ENCODE measurements around the gene SCUBE1.

SCUBE1 gene

DNA sequence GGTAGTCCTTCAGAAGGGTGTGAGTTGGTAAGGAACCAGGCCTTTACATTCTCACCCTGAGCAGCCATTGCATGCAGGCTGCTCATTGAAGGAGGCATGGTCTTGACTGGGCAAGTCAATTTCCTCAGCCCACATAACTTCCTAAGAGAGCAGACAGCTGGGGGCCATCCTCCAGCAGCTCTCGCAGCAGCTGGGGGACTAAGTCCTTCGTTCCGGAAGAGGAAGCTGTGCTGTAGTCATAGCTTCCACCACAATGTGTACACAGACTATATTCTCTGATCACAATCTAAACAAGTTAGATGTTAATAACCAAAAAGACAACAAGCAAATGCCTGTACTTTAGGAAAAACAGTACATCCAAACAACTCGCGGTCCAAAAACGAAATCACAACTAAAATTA, 38.5 kb upstream of the SCUBE1 start:
- Histone ChIP-seq H3K4me1 (ENCODE audit: control insufficient read depth, insufficient read depth, low read length, unreplicated experiment) (no peaks in the 10 kb centered on the region), H2AFZ (ENCODE audit: low read length, unreplicated experiment) (no peak overlapping the region), H3K27ac (ENCODE audit: low read depth, low read length) (no peak overlapping the region), H3K36me3 (ENCODE audit: insufficient read depth, low read length) (no peaks in the 10 kb centered on the region), H3K27me3 (ENCODE audit: insufficient read depth, low read length) (peaks cover 62% of the 10 kb centered on the region), H3K4me3 (ENCODE audit: low read depth, low read length) (no peak overlapping the region), H3K79me2 (ENCODE audit: control insufficient read depth, insufficient read depth, low read length, unreplicated experiment) (no peaks in the 10 kb centered on the region)

- Histone ChIP-seq H3K79me2 (ENCODE audit: control insufficient read depth, insufficient read depth, low read length, unreplicated experiment) (no peaks in the 10 kb centered on the region), H3K36me3 (ENCODE audit: insufficient read depth, low read length) (no peaks in the 10 kb centered on the region), H3K27me3 (ENCODE audit: insufficient read depth, low read length) (peaks cover 55% of the 10 kb centered on the region), H2AFZ (ENCODE audit: low read length, unreplicated experiment) (no peak overlapping the region), H3K4me1 (ENCODE audit: control insufficient read depth, insufficient read depth, low read length, unreplicated experiment) (no peaks in the 10 kb centered on the region), H3K4me3 (ENCODE audit: low read depth, low read length) (no peak overlapping the region), H3K27ac (ENCODE audit: low read depth, low read length) (no peak overlapping the region)
These were observed 34.9 kb upstream of the SCUBE1 start for GRCh38 chr22:43377896-43378704.

- no peaks in the 10 kb centered on the region for H3K4me1 ChIP-seq (ENCODE audit: control insufficient read depth, insufficient read depth, low read length, unreplicated experiment)
- H2AFZ ChIP-seq (ENCODE audit: low read length, unreplicated experiment): no peak overlapping the region
- H3K27ac ChIP-seq (ENCODE audit: low read depth, low read length): no peak overlapping the region
- H3K27me3 ChIP-seq (ENCODE audit: insufficient read depth, low read length): peaks cover 55% of the 10 kb centered on the region
- H3K36me3 ChIP-seq (ENCODE audit: insufficient read depth, low read length): no peaks in the 10 kb centered on the region
- H3K79me2 ChIP-seq (ENCODE audit: control insufficient read depth, insufficient read depth, low read length, unreplicated experiment): no peaks in the 10 kb centered on the region
- H3K4me3 ChIP-seq (ENCODE audit: low read depth, low read length): no peak overlapping the region
These were observed 34.4 kb upstream of the SCUBE1 start for GRCh38 chr22:43377548-43377895.

DNA sequence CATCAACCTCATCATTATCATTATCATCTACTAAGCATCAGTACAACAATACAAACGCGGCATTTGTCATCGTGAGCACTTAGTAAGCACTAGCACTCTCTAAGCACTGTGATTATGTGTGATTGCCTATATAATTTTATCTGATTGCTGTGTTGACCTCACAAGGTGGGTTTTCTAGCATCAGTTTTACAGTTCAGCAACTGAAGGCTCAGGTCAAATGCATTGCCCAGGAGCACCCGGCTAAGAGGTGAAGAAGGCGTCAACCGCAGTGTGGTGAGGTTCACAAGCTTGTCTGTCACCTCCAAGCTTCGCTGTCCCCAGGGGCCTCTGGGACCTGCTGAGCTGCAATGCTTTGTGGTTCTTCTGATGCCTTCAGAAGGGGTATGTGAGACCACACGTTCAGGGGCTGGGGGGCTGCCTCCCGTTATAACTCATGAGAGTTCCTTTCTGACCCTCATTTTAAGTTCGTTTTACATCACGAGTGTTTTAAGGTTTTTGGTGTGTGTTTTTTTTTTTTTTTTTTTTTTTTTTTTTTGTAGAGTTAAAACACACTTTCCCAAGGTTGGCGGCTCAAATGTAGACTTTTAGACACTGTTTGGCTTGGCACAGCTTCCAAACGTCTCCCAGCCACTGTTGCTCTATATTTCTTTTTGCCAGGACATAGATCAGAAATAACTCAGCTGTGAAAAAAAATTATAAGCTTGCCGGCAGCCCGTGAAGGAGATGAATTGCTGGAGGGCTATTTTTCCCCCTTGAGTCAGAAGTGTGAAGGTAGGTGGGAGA, 33.8 kb upstream of the SCUBE1 start:
- peaks cover 51% of the 10 kb centered on the region for H3K27me3 ChIP-seq (ENCODE audit: insufficient read depth, low read length)
- H3K4me3 ChIP-seq (ENCODE audit: low read depth, low read length): no peak overlapping the region
- no peaks in the 10 kb centered on the region for H3K79me2 ChIP-seq (ENCODE audit: control insufficient read depth, insufficient read depth, low read length, unreplicated experiment)
- H2AFZ ChIP-seq (ENCODE audit: low read length, unreplicated experiment): no peak overlapping the region
- H3K4me1 ChIP-seq (ENCODE audit: control insufficient read depth, insufficient read depth, low read length, unreplicated experiment): no peaks in the 10 kb centered on the region
- H3K36me3 ChIP-seq (ENCODE audit: insufficient read depth, low read length): no peaks in the 10 kb centered on the region
- H3K27ac ChIP-seq (ENCODE audit: low read depth, low read length): no peak overlapping the region

DNA sequence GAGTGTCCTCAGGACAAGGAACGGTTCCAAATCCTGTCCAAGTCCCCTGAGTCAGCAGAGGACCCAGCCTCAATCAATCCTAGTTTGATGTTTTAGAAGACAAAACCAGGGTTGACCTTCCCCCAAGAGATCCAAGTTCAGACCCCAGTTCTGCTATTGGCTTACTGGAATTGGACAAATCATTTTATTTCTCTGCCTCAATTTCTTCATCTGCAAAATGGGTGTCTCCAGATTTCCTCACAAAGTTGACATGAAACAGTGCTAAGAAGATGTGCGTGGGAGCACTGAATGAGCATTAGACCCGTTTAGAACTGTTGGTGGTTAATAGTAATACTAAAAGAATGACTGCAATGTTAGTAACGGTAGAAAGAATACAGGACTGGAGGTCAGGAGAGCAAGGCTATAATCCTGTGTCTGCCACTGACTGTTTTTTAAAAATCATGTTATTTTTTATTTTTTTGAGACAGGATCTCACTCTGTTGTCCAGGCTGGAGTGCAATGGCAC, 32.8 kb upstream of the SCUBE1 start:
- Histone ChIP-seq H3K4me3 (ENCODE audit: low read depth, low read length) (no peak overlapping the region), H3K79me2 (ENCODE audit: control insufficient read depth, insufficient read depth, low read length, unreplicated experiment) (no peaks in the 10 kb centered on the region), H3K27me3 (ENCODE audit: insufficient read depth, low read length) (peaks cover 47% of the 10 kb centered on the region), H3K36me3 (ENCODE audit: insufficient read depth, low read length) (no peaks in the 10 kb centered on the region), H3K4me1 (ENCODE audit: control insufficient read depth, insufficient read depth, low read length, unreplicated experiment) (no peaks in the 10 kb centered on the region), H2AFZ (ENCODE audit: low read length, unreplicated experiment) (no peak overlapping the region), H3K27ac (ENCODE audit: low read depth, low read length) (no peak overlapping the region)

DNA sequence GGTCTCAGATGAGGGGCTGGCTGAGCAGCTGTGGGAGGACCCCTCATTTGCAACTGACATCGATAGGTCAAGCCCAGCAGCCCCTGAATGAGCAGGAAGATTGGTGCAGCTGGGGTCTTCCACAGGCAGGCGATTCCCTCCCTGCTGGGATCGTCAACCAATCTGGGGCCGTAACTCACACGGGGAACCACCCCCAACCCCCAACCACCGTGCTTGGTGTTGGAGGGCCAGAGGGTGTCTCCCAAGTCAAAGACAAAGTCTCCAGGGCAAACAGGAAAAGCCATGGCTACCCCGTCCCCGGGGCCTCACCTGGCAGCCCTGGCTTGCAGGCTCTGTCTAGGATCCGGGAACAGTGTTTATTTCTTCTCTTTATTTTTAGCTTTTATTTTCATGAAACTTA, 26.9 kb upstream of the SCUBE1 start:
- Histone ChIP-seq H3K36me3 (ENCODE audit: insufficient read depth, low read length) (no peaks in the 10 kb centered on the region), H2AFZ (ENCODE audit: low read length, unreplicated experiment) (no peak overlapping the region), H3K79me2 (ENCODE audit: control insufficient read depth, insufficient read depth, low read length, unreplicated experiment) (no peaks in the 10 kb centered on the region), H3K27me3 (ENCODE audit: insufficient read depth, low read length) (peaks cover 39% of the 10 kb centered on the region), H3K4me1 (ENCODE audit: control insufficient read depth, insufficient read depth, low read length, unreplicated experiment) (no peaks in the 10 kb centered on the region), H3K4me3 (ENCODE audit: low read depth, low read length) (no peak overlapping the region), H3K27ac (ENCODE audit: low read depth, low read length) (no peak overlapping the region)

GRCh38 chr22:43365715-43366440, 22.7 kb upstream of the SCUBE1 start:
- H3K4me1 ChIP-seq (ENCODE audit: control insufficient read depth, insufficient read depth, low read length, unreplicated experiment): no peaks in the 10 kb centered on the region
- no peaks in the 10 kb centered on the region for H3K79me2 ChIP-seq (ENCODE audit: control insufficient read depth, insufficient read depth, low read length, unreplicated experiment)
- no peak overlapping the region for H3K27ac ChIP-seq (ENCODE audit: low read depth, low read length)
- H2AFZ ChIP-seq (ENCODE audit: low read length, unreplicated experiment): no peak overlapping the region
- H3K4me3 ChIP-seq (ENCODE audit: low read depth, low read length): no peak overlapping the region
- peaks cover 34% of the 10 kb centered on the region for H3K27me3 ChIP-seq (ENCODE audit: insufficient read depth, low read length)
- no peaks in the 10 kb centered on the region for H3K36me3 ChIP-seq (ENCODE audit: insufficient read depth, low read length)

DNA sequence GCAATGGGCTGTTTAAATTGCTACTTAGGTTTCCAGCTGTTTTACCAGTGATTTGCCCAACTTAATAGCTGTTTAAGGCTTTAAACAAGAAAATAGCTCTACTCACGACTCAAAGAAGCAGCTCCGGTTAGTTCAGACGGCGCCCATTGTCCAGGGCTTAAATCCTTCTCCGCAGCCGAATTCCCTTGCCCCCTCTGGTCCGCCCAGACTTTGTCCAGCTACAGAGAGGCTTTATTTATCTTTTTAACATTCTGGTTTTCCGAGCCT, 20.9 kb upstream of the SCUBE1 start:
- Histone ChIP-seq H3K36me3 (ENCODE audit: insufficient read depth, low read length) (no peaks in the 10 kb centered on the region), H3K27ac (ENCODE audit: low read depth, low read length) (no peak overlapping the region), H3K4me1 (ENCODE audit: control insufficient read depth, insufficient read depth, low read length, unreplicated experiment) (no peaks in the 10 kb centered on the region), H2AFZ (ENCODE audit: low read length, unreplicated experiment) (no peak overlapping the region), H3K4me3 (ENCODE audit: low read depth, low read length) (no peak overlapping the region), H3K27me3 (ENCODE audit: insufficient read depth, low read length) (peaks cover 21% of the 10 kb centered on the region), H3K79me2 (ENCODE audit: control insufficient read depth, insufficient read depth, low read length, unreplicated experiment) (no peaks in the 10 kb centered on the region)

DNA sequence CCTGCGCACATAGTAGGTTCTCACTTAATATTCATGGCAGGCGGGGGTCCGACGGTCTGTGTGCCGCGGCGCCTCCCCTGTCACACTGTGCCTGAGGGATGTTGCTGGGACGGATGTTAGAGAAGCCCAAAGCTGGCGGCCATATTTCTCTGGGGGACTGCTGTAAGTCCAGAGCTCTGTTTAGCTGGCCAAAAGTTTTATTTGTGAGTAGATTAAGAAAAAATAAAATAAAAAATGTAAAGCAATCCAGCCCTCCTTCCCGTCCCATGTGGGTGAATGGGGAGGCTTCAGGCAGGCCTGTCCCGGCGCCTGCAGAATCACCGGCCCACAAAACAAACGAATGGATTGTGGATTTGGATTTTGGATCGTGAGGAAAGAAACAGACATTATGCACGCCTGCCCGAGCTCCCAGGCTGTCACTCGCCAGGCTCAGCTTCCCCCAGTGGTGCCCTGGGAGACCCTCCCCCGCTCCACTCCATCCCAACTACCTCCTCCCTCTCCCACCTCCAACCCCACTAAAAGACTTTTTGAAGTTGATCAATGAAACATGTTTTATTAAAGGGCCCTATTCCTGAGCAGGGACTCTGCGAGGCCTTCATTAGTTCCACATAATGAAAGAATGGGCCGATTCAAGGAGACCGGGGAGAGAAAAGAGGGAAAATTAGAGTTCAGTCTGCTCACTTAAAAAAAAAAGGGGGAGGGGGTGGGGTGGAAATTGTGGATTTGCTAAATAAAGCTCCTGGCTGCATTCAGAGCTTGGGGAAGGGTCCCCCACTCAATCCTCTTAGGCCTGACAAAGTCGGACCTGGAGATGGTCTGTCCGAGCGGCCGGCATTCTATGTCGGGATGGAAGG, 20.4 kb upstream of the SCUBE1 start:
- Histone ChIP-seq H3K27me3 (ENCODE audit: insufficient read depth, low read length) (peaks cover 20% of the 10 kb centered on the region), H3K4me3 (ENCODE audit: low read depth, low read length) (no peak overlapping the region), H3K36me3 (ENCODE audit: insufficient read depth, low read length) (no peaks in the 10 kb centered on the region), H3K79me2 (ENCODE audit: control insufficient read depth, insufficient read depth, low read length, unreplicated experiment) (no peaks in the 10 kb centered on the region), H2AFZ (ENCODE audit: low read length, unreplicated experiment) (no peak overlapping the region), H3K4me1 (ENCODE audit: control insufficient read depth, insufficient read depth, low read length, unreplicated experiment) (no peaks in the 10 kb centered on the region), H3K27ac (ENCODE audit: low read depth, low read length) (no peak overlapping the region)

- no peaks in the 10 kb centered on the region for H3K79me2 ChIP-seq (ENCODE audit: control insufficient read depth, insufficient read depth, low read length, unreplicated experiment)
- no peaks in the 10 kb centered on the region for H3K4me1 ChIP-seq (ENCODE audit: control insufficient read depth, insufficient read depth, low read length, unreplicated experiment)
- no peak overlapping the region for H3K27ac ChIP-seq (ENCODE audit: low read depth, low read length)
- no peak overlapping the region for H2AFZ ChIP-seq (ENCODE audit: low read length, unreplicated experiment)
- H3K36me3 ChIP-seq (ENCODE audit: insufficient read depth, low read length): no peaks in the 10 kb centered on the region
- H3K4me3 ChIP-seq (ENCODE audit: low read depth, low read length): no peak overlapping the region
- peaks cover 5% of the 10 kb centered on the region; the same call in 1 of the 2 replicates for H3K27me3 ChIP-seq (ENCODE audit: insufficient read depth, low read length)
These were observed 17.4 kb upstream of the SCUBE1 start for GRCh38 chr22:43360576-43360975.

Data from ACC112 (cell line).